AG04449 (cell line): ENCODE data around the gene DCAF6.
A peak's percentile ranks its signal among the peaks of the same experiment; 100 is the strongest.
"Not testable (repeated sequence)": the region's sequence is repeated elsewhere in the genome, so short reads cannot be mapped to it uniquely, and the experiment has no call there.

Experiments
- CTCF ChIA-PET: fragments of 350-600 bp; formaldehyde crosslinking; extraction: SDS; loops from one replicate; lab custom pipeline; 2021; ENCODE audit warnings: antibody characterized with exemption; lab: Yijun Ruan, JAX
- POLR2A ChIA-PET: fragments of 400-600, 350-600 bp; formaldehyde crosslinking; extraction: SDS; loops from one replicate; lab custom pipeline; 2020; ENCODE audit warnings: antibody characterized with exemption, inconsistent platforms; lab: Yijun Ruan, JAX
- DNase-seq: peaks from one replicate; pipeline ENCODE4 v3.0.0-alpha.2; 2010; ENCODE audit warnings: low read depth, low spot score
- H3K4me3 ChIP-seq: 2 replicates; pipeline ENCODE4 v1.5.1; 2011; ENCODE audit warnings: low read depth, mild to moderate bottlenecking, control low read depth, low read length
- CTCF ChIP-seq: IDR thresholded peaks from one replicate; pipeline ENCODE4 v1.5.1; 2011; ENCODE audit warnings: mild to moderate bottlenecking, moderate library complexity, low read length, control low read depth, inconsistent platforms; ENCODE audit not compliant: insufficient read depth; ENCODE audit errors: missing control alignments

The DCAF6 gene

DNA sequence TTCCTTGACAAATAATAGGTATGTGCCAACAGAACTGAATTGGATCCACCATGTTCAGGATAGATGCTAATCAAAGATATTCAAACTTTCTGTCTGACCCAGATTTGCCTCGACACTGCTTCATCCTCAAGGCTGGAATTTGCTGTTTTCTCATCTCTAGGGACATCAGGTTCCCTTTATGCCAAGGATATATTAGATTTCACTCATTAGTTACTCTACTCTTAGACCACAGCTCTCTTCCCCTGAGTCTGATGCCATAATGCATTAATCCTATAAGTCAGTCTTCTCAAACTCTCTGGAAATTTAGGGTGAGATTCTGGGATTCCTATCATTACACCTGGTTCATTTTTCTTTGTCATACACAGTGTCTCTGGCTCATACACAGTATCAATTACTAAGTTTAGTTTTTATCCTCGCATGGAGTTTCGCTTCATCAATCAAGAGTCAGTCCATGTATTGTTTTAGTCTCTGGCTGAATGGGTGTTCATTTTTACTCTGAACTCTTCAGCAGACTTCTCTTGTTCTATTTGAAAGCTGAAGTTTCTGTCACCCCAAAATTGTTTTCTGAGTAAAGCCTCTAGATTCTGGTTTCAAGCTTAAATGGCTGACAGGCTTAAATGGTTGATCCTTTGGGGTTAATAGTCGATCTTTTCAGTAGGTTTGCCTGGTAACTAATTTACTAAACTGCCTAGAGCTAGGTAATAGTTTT, 9.3 kb upstream of the DCAF6 start:
- DNase-seq, result no peak
- ChIA-PET POLR2A (no interaction called here), CTCF (no interaction called here)
- TF ChIP-seq CTCF, result no peak
- no peak overlapping the region for H3K4me3 ChIP-seq

DNA sequence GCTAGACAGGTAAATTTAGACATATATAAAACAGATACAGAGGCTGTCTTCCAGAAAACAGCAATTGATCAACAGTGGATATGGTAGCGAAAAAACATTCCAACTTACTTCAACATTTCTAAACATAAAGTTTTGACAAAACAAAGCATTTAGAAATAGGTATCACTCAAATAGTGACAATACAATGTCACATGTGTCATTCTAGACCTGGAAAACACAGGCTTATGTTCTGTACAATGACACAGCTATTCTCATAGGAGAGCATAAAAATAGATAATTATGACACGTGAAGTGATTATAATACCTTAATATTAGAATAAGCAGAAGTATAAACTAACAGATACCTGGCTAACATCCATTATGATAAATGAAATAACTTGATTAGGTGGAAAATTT, 8.0 kb upstream of the DCAF6 start:
- ChIA-PET POLR2A (no interaction called here), CTCF (no interaction called here)
- H3K4me3 ChIP-seq, result no peak overlapping the region
- no peak for DNase-seq
- TF ChIP-seq CTCF, result no peak

DNA sequence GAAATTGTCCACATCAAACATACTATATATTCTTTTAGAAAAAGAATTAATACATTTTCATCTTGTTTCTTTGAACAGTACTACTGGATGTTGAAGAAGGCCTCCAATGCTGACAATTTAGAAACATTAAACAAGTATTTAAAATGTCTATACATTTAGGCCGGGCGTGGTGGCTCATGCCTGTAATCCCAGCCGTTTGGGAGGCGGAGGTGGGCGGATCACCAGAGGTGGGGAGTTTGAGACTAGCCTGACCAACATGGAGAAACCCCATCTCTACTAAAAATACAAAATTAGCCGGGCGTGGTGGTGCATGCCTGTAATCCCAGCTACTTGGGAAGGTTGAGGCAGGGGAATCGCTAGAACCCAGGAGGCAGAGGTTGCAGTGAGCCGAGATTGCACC, 7.6 kb upstream of the DCAF6 start:
- DNase-seq, CTCF ChIA-PET, POLR2A ChIA-PET, H3K4me3 ChIP-seq: not testable (repeated sequence)

DNA sequence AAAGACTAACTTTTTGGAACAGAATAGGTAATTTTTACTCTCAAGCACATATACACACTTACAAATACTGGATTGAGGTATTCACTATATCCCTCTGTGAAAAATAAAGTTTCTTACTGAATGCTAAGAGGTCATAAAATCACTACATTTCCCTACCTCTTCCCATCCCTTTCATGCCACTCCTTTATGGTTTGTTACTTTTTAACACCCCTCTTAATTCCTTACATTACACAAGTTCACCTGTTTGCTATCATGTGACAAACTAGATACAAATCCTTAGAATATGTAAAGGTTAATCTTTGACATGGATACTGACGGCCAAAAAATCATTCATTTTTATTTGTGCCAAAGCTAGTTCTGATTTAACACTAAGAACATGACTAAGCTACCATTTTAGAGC, 6.8 kb upstream of the DCAF6 start:
- no peak overlapping the region for H3K4me3 ChIP-seq
- ChIA-PET POLR2A (no interaction called here), CTCF (interaction anchor here (0.7 kb wide), 1 partner anchor 216 kb away, joined by 3 read pairs; no protein-coding TSS in a partner anchor)
- DNase-seq, result no peak
- TF ChIP-seq CTCF, result no peak

DNA sequence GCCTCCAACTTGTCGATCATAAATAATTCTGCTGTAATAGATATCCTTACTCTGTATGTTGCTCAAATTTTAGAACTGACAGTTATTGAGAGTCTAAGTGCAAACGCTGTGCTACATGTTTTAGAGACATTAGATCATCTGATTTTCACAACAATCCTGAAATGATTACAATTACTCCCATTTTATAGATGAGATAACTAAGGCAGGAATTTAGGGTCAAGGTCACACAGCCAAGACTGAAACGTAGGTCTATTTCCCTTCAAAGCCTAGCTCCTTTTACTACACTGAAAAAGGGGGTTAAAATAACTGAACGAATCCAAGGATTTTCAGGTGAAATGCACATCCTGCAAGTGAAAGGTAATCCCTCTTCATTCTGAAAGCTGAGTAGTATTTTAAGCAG, 2.7 kb upstream of the DCAF6 start:
- no peak for DNase-seq
- POLR2A ChIA-PET, result no interaction called here
- no peak overlapping the region for H3K4me3 ChIP-seq
- CTCF ChIA-PET, result interaction anchor here (1.7 kb wide), 1 partner anchor 9 kb away, joined by 4 read pairs; no protein-coding TSS in a partner anchor
- no peak for TF ChIP-seq CTCF

DNA sequence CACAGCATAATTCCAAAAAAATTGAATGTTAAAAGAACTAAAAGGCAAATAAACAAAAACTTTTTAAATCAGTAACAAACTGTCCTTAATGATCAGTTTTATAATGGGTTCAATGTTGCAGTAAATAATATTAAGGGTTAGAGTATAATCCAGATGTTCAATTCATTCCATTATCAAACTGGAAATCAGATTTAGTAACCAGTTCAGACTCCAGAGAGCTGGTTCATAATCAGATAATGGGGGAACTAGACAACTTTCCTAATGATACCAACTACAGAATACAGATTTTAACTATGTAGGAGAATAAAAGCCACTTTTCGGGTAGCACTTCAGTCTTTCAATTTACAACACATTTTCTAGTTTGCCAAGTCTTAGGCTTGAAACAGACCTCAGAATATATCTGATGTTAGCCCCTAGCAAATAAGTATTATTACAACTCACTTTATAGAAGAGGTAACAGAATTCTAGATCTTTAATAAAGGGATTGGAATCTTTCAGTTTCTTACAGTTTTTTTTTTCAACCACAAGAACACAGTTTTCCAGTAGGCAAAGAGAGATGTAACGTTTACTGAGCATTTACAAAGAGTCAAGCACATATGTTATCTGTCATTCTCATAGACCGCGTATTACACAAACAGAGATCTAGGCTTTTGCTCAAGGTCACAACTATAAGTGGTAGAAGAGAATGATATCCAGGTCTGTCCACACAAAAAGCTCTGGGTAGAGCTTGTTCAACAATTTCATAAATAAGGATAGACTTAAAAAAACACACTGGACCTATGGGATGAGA, 1.9 kb upstream of the DCAF6 start:
- POLR2A ChIA-PET, result interaction anchor here (0.8 to 1.2 kb wide), 3 partner anchors 64 to 213 kb away, joined by 3 to 4 read pairs (median 3); partner anchors contain the start of gene MPZL1
- TF ChIP-seq CTCF, result no peak
- peak overlapping the region; percentile 76 for H3K4me3 ChIP-seq
- CTCF ChIA-PET, result interaction anchor here (1.0 to 2.3 kb wide), 8 partner anchors 8 to 219 kb away, joined by 3 to 14 read pairs (median 4); no protein-coding TSS in a partner anchor
- no peak for DNase-seq
